HepG2 (cell line): ENCODE measurements around the gene SLC25A47. TPM values are rescaled to one million over a fixed set of nuclear protein-coding genes. Genes with fewer than 3 reads are reported as not detected.

Experiments used
- ATAC-seq: fragments of 200-7000 bp; cut with Tn5 transposase; 3 replicates; pipeline ENCODE4 v1.9.1; 2020; ENCODE audit warnings: mild to moderate bottlenecking, moderate library complexity
- BruUV-seq: library from RNA; stranded (reverse); fragments of 400-500 nt; replicated peaks from 2 replicates; lab custom pipeline; 2021; lab: Mats Ljungman, UMichigan
- CTCF ChIA-PET: fragments of 300-600 bp; formaldehyde crosslinking; extraction: SDS; loops from one replicate; lab custom pipeline; 2021; ENCODE audit warnings: low total read pairs, inconsistent platforms, low intra/inter-chr PET ratio; lab: Yijun Ruan, JAX
- POLR2A ChIA-PET: fragments of 350-600 bp; sonication (Branson Sonifier 250); formaldehyde crosslinking; loops from one replicate; lab custom pipeline; 2020; ENCODE audit warnings: antibody characterized with exemption, inconsistent platforms; lab: Yijun Ruan, JAX
- DNase-seq: peaks from one replicate; pipeline ENCODE4 v3.0.0-alpha.2; 2015; ENCODE audit warnings: low spot score
- FAIRE-seq: peaks from 3 replicates; lab custom pipeline; 2011; peaks lifted over from hg19 to GRCh38; lab: Jason Lieb, UNC
- H2AFZ ChIP-seq: one replicate; pipeline ENCODE4 v1.6.1; 2011; ENCODE audit warnings: low read length, inconsistent platforms
- H3K27ac ChIP-seq: fragments of 300-600 bp; 3 replicates; pipeline ENCODE4 v1.8.0; 2011; ENCODE audit warnings: mixed run types, mild to moderate bottlenecking, mixed read lengths, low read length, inconsistent platforms; ENCODE audit not compliant: insufficient read depth; ENCODE audit errors: extremely low read length
- H3K27me3 ChIP-seq, 2 experiments: fragments of 200-600 bp in 1 of 2; 2 replicates in 1 of 2; 3 replicates in 1 of 2; pipeline versions ENCODE4 v1.6.0 to v1.8.0; 2011; ENCODE audit warnings: low read length in 2 of 2, mild to moderate bottlenecking in 2 of 2, moderate library complexity in 2 of 2, inconsistent platforms in 1 of 2; ENCODE audit not compliant: insufficient read depth in 2 of 2, control insufficient read depth in 1 of 2
- H3K36me3 ChIP-seq, 2 experiments: fragments of 200-600 bp in 1 of 2; replicated peaks in 1 of 2; 2 replicates in 1 of 2; 3 replicates in 1 of 2; pipeline versions ENCODE4 v1.5.1 to v1.8.0; 2011; ENCODE audit warnings: low read length in 2 of 2, inconsistent platforms in 1 of 2; ENCODE audit not compliant: insufficient read depth in 2 of 2, control insufficient read depth in 1 of 2
- H3K4me1 ChIP-seq: 2 replicates; pipeline ENCODE4 v1.5.1; 2012; ENCODE audit warnings: low read length, inconsistent platforms; ENCODE audit not compliant: insufficient read depth
- H3K4me2 ChIP-seq: 2 replicates; pipeline ENCODE4 v1.6.0; 2011; ENCODE audit warnings: low read depth, low read length, inconsistent platforms
- H3K4me3 ChIP-seq, 3 experiments: fragments of 200-600 bp in 1 of 3; sonication (generic), shearing (Covaris generic) in 1 of 3; replicated peaks in 1 of 3; 2 replicates each; pipeline ENCODE4 v1.5.1; 2011 to 2016; ENCODE audit warnings: low read length in 3 of 3, inconsistent platforms in 2 of 3, low read depth in 2 of 3, mild to moderate bottlenecking in 2 of 3, control low read depth in 1 of 3, mixed read lengths in 1 of 3; ENCODE audit not compliant: insufficient read depth in 1 of 3
- H3K79me2 ChIP-seq: one replicate; pipeline ENCODE4 v1.6.1; 2011; ENCODE audit warnings: low read length, inconsistent platforms; ENCODE audit not compliant: insufficient read depth
- H3K9ac ChIP-seq: 2 replicates; pipeline ENCODE4 v1.6.0; 2011; ENCODE audit warnings: mild to moderate bottlenecking, low read depth, low read length, inconsistent platforms; ENCODE audit not compliant: insufficient read depth
- H3K9me3 ChIP-seq: 2 replicates; pipeline ENCODE4 v1.5.1; 2012; ENCODE audit warnings: mild to moderate bottlenecking, low read length
- H4K20me1 ChIP-seq: 2 replicates; pipeline ENCODE4 v1.6.0; 2011; ENCODE audit warnings: inconsistent platforms, mild to moderate bottlenecking, low read length, moderate library complexity; ENCODE audit not compliant: insufficient read depth
- ARID3A ChIP-seq: IDR thresholded peaks from 2 replicates; pipeline ENCODE4 v1.6.1; 2012; ENCODE audit warnings: low read depth, low read length, improper control_type of control experiment
- BHLHE40 ChIP-seq: IDR thresholded peaks from 2 replicates; pipeline ENCODE4 v1.6.1; 2011; ENCODE audit warnings: low read length, improper control_type of control experiment
- CREB1 ChIP-seq, 2 experiments: fragments of 450-650 bp in 1 of 2; IDR thresholded peaks; 2 replicates each; pipeline ENCODE4 v1.6.1; 2016 to 2017; ENCODE audit warnings: control low read depth in 1 of 2, mild to moderate bottlenecking in 1 of 2, missing compliant biosample characterization in 1 of 2, missing genetic modification characterization in 1 of 2
- HNF4A ChIP-seq: sonication (generic); formaldehyde crosslinking; IDR thresholded peaks from 2 replicates; pipeline ENCODE4 v1.4.0; 2020; ENCODE audit warnings: missing genetic modification reagents
- LCORL ChIP-seq, 2 experiments: fragments of 450-650 bp in 1 of 2; sonication (generic) in 1 of 2; formaldehyde crosslinking in 1 of 2; IDR thresholded peaks; 2 replicates each; pipeline versions ENCODE4 v1.5.0 to v1.6.1; 2017 to 2020; ENCODE audit warnings: antibody characterized with exemption in 1 of 2, missing genetic modification reagents in 1 of 2
- MTA1 ChIP-seq: sonication (generic); formaldehyde crosslinking; IDR thresholded peaks from 2 replicates; pipeline ENCODE4 v1.4.0; 2020; ENCODE audit warnings: missing genetic modification reagents, mild to moderate bottlenecking, borderline replicate concordance
- NFE2L1 ChIP-seq: sonication (generic); formaldehyde crosslinking; IDR thresholded peaks from 2 replicates; pipeline ENCODE4 v1.4.0; 2020; ENCODE audit warnings: missing genetic modification reagents, mild to moderate bottlenecking, borderline replicate concordance
- NONO ChIP-seq, 2 experiments: fragments of 450-650 bp in 1 of 2; sonication (generic) in 1 of 2; formaldehyde crosslinking in 1 of 2; IDR thresholded peaks in 1 of 2; conservative IDR thresholded peaks in 1 of 2; 2 replicates each; pipeline versions ENCODE4 v1.6.1 to v1.8.0; 2017 to 2022; ENCODE audit warnings: mild to moderate bottlenecking in 1 of 2, missing genetic modification reagents in 1 of 2, moderate library complexity in 1 of 2
- PHF8 ChIP-seq: sonication (generic); formaldehyde crosslinking; IDR thresholded peaks from 2 replicates; pipeline ENCODE4 v1.5.0; 2020; ENCODE audit warnings: missing genetic modification reagents
- TEAD3 ChIP-seq: optimal IDR thresholded peaks from 2 replicates; pipeline ENCODE3; 2016; ENCODE audit warnings: borderline replicate concordance
- ZBTB10 ChIP-seq: sonication (generic); formaldehyde crosslinking; IDR thresholded peaks from 2 replicates; pipeline ENCODE4 v1.4.0; 2020; ENCODE audit warnings: missing genetic modification reagents, borderline replicate concordance
- ZFX ChIP-seq: sonication (generic); formaldehyde crosslinking; IDR thresholded peaks from 2 replicates; pipeline ENCODE4 v1.4.0; 2020; ENCODE audit warnings: mild to moderate bottlenecking, low read depth, missing genetic modification reagents, moderate library complexity
- ZNF503 ChIP-seq: sonication (generic); formaldehyde crosslinking; IDR thresholded peaks from 2 replicates; pipeline ENCODE4 v1.4.0; 2020; ENCODE audit warnings: missing genetic modification reagents
- ZSCAN22 ChIP-seq: sonication (generic); formaldehyde crosslinking; IDR thresholded peaks from 2 replicates; pipeline ENCODE4 v1.4.0; 2020; ENCODE audit warnings: mild to moderate bottlenecking, missing genetic modification reagents
- WGBS: methylation state at CpG from one replicate; pipeline ENCODE4 v1.1.6; 2017; ENCODE audit warnings: low lambda C conversion rate; 5-methylcytosine and 5-hydroxymethylcytosine counted together
- in situ Hi-C: cut with HindIII; loops from 2 replicates; pipeline ENCODE4 v1.10.0; 2017; ENCODE audit warnings: low pct_unique_long_range_greater_than_20kb; ENCODE audit not compliant: extremely low pct_ligation_motif_present
- intact Hi-C: fragments of 100-400 bp; cut with micrococcal nuclease; formaldehyde crosslinking; loops from one replicate; pipeline ENCODE4 v1.10.0; 2022; ENCODE audit not compliant: unreplicated experiment
- polyA plus RNA-seq, 8 experiments: library from polyadenylated mRNA; depleted of rRNA in 3 of 8; stranded (reverse) in 7 of 8; unstranded in 1 of 8; fragments of >200 nt; fragmentation: Illumina TruSeq in 4 of 8; extraction: Trizol in 4 of 8; gene quantifications; 2 replicates each; pipeline versions ENCODE4 v1.2.1 to v1.2.3, GENCODE V29; 2011 to 2016; ENCODE audit warnings: low read depth in 4 of 8, missing spikeins in 1 of 8, mixed read lengths in 1 of 8; ENCODE audit not compliant: insufficient read depth in 1 of 8
- total RNA-seq, 5 experiments: library from RNA; depleted of rRNA; stranded (reverse); fragments of >200 nt; fragmentation: Illumina TruSeq; extraction: Trizol; gene quantifications; 2 replicates each; pipeline ENCODE4 v1.2.3, GENCODE V29; 2016; ENCODE audit warnings: low read depth in 1 of 5
- TF ChIP-seq, protein P1 (sequence below): sonication (generic); formaldehyde crosslinking; IDR thresholded peaks from 2 replicates; pipeline ENCODE4 v1.8.1; 2023; ENCODE audit warnings: mild to moderate bottlenecking, missing genetic modification reagents

SLC25A47 gene
- total and polyA plus RNA-seq, 2 of the 13 experiments (the other 11 are each of a cell fraction or from before 2014, with no cell fraction given), result 1.0 to 1.7 TPM

GRCh38 chr14:100348253-100348729, 25.2 kb downstream of the SLC25A47 start:
- H3K4me2 ChIP-seq, result no peak overlapping the region
- ATAC-seq (peak; percentile 77), FAIRE-seq (no peak), DNase-seq (peak; percentile 47)
- H3K9ac ChIP-seq, result no peak overlapping the region
- H3K4me1 ChIP-seq, result peaks cover 17% of the 10 kb centered on the region
- no peaks in the 10 kb centered on the region for H3K79me2 ChIP-seq
- no peak overlapping the region for H3K4me3 ChIP-seq
- intact Hi-C loops (no loop called here), in situ Hi-C loops (no loop called here)
- WGBS, result 65% methylated on average over 5 of the region's 12 CpGs
- POLR2A ChIA-PET, result interaction anchor here (0.6 kb wide), 1 partner anchor 21 kb away, joined by 3 read pairs; no protein-coding TSS in a partner anchor
- CTCF ChIA-PET, result no interaction called here
- H3K27me3 ChIP-seq, result no peaks in the 10 kb centered on the region
- peaks cover 9 to 36% of the 10 kb centered on the region in 2 experiments; a peak in 4 of 5 replicates for H3K36me3 ChIP-seq
- BruUV-seq, result no TSS peak
- H3K9me3 ChIP-seq, result no peaks in the 10 kb centered on the region
- no peak overlapping the region for H3K27ac ChIP-seq
- no peaks in the 10 kb centered on the region for H4K20me1 ChIP-seq
- H2AFZ ChIP-seq, result no peak overlapping the region
- TF ChIP-seq ARID3A (no peak), BHLHE40 (peak; percentile 87), TEAD3 (peak; percentile 16), HNF4A (CRISPR knock-in tag) (peak; percentile 8; the same call in 1 of the 2 replicates), ZFX (CRISPR knock-in tag) (peak; percentile 41; the same call in 1 of the 2 replicates), CREB1 (IDR thresholded peaks at IDR 0.05) (no peak), CREB1 (CRISPR knock-in tag; IDR thresholded peaks at IDR 0.05) (no peak), ZBTB10 (CRISPR knock-in tag) (no peak), NFE2L1 (CRISPR knock-in tag) (no peak), NONO (IDR thresholded peaks at IDR 0.05) (no peak), NONO (CRISPR knock-in tag; conservative IDR thresholded peaks at IDR 0.05) (peak; percentile 45; the same call in 1 of the 2 replicates), MTA1 (CRISPR knock-in tag) (peak; percentile 63; the same call in 1 of the 2 replicates), LCORL (IDR thresholded peaks at IDR 0.05) (no peak), LCORL (CRISPR knock-in tag; IDR thresholded peaks at IDR 0.05) (no peak), PHF8 (no peak), ZNF503 (CRISPR knock-in tag) (no peak), ZSCAN22 (CRISPR knock-in tag) (no peak)
- TF ChIP-seq, protein P1, sequence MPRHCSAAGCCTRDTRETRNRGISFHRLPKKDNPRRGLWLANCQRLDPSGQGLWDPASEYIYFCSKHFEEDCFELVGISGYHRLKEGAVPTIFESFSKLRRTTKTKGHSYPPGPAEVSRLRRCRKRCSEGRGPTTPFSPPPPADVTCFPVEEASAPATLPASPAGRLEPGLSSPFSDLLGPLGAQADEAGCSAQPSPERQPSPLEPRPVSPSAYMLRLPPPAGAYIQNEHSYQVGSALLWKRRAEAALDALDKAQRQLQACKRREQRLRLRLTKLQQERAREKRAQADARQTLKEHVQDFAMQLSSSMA (CRISPR knock-in tag), result 0 out of 2 replicates have a peak, but pooled peaks have one; percentile 32
